HG03520 (cell line): ENCODE measurements around the gene ZNF343.
A peak's percentile ranks its signal among the peaks of the same experiment; 100 is the strongest.

Source experiments
- ATAC-seq: cut with Tn5 transposase; IDR thresholded peaks from one replicate; pipeline ENCODE4 v1.9.1; 2021; ENCODE audit warnings: mild to moderate bottlenecking, moderate library complexity; ENCODE audit not compliant: unreplicated experiment

Gene ZNF343

DNA sequence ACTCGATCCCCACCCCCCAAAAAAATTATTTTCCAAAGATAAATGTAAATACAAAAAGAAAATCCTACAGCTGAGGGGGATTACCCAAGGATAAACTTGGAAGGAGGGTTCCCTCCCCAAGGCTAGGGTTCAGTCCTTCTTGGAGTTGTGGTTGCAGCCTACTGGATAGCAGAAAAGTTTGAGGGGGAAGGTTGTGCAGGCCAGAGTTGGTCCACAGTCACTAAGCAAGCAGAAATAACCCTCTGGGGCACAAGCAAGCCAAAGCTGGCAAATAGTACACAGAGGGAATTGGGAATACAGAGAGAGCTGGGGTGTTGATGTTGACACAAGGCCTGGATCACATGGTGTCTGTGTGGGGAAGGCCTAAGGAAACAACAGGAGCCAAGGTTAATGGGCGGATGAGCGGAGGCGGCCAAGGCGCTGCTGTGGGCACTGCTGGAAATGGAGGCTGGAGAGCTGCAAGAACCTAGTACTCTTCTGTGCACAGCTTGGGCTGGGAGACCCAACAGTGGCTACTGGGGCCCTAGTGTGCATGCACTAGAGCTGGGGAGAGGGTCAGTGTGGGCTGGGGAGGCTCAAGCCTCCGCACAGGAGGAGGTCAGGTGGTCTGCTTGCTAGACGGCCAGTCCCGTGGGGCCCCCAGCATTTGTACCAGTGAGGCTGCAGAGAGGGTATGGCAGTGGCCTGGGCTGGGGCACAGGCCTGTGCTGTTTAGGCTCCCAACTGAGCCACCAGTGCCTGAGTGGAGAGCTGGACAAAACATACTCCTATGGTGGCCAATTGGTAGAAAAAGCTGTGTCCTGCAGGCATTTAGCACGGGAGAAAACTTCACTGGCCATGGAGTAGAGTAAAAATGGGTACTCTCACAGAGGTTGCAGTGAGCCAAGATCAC lies 32.6 kb downstream of the ZNF343 start:
- no peak for ATAC-seq

DNA sequence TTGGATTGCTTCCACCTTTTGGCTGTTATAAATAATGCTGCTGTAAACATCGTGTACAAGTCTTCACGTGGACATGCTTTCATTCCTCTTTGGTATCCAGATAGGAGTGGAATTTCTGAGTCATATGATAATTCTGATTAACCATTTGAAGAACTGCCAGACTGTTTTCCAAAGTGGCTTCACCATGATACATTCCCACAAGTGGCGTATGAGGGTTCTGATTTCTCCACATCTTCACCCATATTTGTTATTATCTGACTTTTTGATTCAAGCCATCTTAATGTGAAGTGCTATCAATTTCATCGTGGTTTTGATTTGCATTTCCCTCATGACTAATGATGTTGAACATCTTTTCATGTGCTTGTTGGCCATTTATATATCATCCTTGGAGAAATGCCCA lies 35.2 kb downstream of the ZNF343 start:
- ATAC-seq, result no peak

DNA sequence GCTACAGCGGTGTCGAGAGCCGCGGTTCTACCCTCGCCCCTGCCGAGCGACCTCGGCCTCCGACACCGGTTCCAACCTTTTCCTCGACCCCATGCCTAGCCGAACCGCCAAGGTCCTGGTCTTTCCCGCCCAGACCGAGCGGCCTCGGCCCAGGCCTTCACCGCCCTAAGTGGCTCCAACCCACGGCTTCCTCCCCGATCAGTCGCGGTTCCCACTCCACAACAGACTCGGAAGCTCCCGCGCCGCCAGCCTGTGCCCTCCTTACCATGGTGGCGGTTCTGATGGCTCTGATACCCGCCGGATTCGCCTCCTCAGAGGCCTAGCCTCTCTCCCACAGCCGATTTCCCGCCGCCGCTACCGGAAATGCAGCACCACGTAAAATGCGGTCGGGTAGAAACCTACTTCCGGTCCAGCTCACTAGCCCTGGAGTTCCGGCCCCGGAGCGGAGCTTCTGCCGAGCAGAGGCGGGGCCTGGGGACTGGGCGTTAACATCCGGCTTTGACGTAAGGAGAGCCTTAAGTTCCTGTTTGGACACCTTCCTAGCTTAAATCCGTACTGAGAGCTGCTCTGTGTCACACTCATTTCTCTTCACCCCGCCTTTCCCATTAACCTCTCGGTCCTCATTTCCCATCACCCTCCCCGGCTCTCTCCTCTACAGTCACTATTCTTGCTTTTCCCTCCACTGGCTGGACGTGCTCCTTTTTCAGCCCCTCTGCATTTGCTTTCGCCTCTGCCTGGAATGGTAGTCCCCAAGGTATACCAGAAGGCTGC lies 38.1 kb downstream of the ZNF343 start, which contains the start of gene SNRPB:
Gene SNRPB, minus strand, starts transcription at position 367 of the 771 bp plus-strand sequence. Its CDS starts 99 bp downstream, at position 268.
- ATAC-seq, result peak; percentile 95

DNA sequence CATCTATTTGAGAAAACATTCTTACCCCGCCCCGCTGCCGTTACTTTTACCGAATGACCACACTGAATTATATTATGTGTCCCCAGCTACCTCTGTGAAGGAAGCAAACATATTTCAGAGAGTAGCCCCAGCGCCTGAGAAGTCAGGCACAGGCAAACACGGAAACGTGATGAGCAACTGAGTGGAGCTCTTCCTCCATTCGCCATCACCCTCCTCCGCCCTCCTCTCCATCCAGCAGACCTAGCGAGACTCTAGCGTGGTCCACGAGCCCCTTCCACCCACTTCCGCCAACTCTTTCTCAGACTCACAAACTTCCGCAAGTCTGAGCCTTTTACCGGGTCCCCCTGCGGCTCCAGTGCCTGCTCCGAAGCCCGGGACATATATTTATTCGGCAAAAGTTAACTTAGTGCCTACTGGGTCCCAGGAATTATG lies 38.7 kb downstream of the ZNF343 start:
- ATAC-seq, result peak; percentile 21

DNA sequence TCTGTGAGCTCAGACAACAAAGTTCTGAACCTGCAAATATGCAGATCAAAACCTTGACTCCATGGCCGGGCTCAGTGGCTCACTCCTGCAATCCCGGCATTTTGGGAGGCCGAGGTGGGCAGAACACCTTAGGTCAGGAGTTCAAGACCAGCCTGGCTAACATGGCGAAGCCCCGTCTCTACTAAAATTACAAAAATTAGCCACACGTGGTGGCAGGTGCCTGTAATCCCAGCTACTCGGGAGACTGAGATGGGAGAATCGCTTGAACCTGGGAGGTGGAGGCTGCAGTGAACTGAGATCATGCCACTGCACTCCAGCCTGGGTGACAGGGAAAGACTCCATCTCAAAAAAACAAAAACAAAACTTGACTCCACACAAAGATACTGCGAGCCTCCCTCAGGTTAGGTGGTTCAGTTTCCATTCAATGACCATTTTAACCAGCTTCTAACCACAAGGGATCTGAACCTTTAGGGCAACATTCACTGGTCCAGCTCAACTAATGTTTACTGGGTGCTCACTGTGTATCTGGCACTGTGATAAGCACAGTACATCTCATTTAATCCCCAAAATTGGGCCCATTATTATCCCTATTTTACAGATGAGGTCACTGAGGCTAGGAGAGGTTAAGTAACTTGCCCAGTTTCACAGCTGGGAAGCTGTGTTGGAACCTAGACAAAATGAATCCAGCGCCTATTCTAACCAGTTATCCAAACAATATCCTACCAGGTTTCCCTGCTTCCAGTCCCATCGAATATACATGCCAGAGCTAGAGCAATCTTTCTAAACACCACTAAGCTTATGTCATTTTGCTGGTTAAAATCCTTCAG lies 39.9 kb downstream of the ZNF343 start:
- no peak for ATAC-seq

DNA sequence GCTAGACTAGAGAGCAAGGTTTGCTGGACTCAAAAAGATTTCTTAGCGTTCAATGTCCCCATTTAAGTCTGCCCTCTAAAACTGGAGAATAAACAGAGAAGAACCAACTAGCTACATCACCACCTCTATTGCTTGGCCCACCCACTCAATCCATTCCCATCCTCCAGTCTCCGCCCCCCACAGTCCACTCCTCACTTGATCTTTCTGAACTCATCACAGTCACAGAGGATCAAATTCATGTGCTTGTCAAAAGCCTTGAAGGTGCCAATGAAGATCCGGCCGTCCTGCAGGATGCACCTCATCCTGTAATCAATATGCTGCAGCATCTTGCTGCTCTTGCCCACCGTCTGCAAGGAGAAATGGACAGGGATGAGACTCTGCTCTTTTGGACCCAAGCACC lies 41.3 kb downstream of the ZNF343 start:
- ATAC-seq, result no peak

DNA sequence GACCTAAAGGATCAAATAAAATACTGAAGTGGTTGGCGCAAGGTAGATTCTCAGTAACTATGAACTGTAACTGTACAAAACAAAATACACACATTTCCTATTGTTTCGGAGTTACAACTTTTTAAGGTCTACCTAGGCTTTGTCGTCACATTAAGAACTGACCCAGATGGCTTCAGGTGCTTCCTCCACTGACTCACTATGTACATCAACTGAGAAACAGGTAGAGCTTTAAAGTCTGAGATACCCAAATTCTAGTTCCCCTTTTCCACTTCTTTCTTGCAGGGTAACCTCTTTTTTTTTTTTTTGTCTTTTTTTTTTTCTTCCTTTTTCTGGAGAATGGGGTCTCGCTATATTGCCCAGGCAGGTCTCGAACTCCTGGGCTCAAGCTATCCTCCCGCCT lies 43.6 kb downstream of the ZNF343 start:
- no peak for ATAC-seq

DNA sequence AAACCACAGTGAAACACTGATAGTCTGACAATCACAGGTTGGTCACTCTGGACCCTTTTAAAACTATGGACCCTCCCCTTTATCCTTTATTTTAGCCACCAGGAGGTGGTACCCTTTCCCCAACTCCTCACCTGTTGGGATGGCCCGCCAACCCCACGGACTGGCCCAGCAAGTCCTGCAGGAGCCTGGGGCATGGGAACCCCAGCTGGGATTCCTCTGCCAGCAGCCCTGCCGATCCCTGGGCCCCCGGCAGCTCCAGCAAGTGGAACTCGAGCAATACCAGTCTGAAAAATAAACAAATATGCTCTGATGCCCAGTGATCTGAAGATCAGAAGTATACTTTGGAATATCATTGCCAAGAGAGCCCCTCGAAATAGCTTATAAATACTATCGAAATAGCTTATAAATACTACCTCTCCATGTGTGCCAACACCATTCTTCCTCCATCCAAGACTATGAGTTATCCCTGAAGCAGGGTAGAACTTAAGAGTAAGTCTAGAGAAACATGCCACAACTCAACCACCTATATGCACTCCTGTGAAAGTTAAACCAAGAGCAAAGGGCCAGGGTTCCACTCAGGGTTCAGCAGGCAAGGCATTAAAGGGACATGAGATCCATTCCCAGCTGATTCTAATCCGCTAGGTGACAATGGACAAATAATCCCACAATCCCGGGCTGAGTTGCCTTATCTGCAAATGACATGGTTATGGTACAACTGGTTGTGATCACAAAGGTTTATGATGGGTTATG lies 44.9 kb downstream of the ZNF343 start:
- no peak for ATAC-seq

DNA sequence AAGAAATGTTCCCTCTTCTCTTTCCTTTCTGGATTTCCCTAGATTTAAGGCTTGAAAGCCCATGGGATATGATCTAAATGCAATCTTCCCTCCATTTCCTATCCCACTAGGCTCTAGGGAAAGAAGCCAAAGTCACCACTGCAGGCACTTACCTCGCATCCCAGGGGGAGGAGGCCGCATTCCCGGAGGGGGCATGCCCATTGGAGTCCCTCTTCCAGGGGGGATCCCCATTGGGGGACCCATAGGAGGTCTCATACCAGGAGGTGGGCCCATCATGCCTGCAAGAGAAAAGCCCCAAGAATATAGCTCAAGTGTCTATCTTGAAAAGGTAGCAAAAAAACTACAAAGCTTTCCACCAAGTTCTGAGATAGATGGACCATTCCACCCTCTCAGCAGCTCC lies 46.2 kb downstream of the ZNF343 start:
- ATAC-seq, result no peak

DNA sequence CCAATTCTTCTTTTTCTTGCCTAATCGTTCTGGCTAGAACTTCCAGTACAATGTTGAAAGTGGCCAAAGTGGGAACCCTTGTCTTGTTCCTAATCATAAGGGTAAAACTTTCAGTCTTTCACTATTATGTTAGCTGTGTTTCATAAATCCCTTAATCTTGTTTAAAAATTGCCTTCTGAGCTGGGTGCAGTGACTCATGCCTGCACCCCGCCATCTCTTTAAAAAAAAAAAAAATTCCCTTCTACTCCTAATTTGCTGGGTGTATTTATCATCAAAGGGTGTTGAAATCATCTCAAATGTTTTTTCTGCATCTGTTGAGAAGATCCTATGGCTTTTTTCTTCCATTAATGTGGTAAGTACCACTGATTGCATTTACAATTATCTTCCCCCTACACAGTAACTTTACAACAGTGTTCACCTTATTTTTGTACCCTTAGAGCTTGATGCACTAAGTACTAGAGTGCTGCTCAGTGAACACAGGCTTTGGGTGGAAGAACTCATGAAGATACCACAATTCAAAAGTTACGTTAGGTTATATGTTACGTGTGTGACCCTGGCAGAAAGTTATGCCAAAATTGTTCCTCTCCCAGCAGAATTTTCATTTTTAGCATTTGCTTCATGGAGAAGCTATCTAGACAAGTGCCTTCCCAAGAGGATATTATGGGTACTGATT lies 47.8 kb downstream of the ZNF343 start:
- ATAC-seq, result no peak

DNA sequence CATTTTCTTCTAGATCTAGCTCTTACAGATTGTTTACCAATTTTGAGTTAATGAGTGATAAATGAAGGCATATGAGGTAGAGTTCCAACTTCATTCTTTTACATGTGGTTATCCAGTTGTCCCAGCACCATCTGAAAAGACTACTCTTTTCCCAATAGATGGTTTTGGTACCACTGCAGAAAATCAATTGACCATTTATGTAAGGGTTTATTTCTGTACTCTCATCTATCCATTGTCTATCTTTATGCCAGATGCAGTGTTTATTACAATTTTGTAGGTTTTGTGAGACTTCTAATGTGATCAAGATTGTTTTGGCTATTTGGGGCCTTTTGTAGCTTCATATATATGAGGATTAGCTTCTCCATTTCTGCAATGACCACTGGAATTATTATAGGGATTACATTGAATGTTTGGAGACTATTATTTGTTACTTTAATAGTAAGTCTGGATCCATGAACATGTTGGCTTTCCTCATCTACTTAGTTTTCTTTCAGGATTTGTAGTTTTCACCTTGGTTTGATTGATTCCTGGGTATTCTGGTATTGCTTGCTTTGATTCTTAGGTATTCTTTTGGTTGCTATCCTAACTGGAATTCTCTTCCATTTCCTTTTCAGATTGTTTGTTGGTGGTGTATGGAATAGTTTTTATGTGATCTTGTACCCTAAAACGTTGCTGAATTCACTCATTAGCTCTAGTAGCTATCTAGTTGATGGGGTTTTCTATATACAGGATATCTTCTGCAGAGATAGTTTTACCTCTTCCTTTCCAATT lies 48.5 kb downstream of the ZNF343 start:
- ATAC-seq, result no peak

DNA sequence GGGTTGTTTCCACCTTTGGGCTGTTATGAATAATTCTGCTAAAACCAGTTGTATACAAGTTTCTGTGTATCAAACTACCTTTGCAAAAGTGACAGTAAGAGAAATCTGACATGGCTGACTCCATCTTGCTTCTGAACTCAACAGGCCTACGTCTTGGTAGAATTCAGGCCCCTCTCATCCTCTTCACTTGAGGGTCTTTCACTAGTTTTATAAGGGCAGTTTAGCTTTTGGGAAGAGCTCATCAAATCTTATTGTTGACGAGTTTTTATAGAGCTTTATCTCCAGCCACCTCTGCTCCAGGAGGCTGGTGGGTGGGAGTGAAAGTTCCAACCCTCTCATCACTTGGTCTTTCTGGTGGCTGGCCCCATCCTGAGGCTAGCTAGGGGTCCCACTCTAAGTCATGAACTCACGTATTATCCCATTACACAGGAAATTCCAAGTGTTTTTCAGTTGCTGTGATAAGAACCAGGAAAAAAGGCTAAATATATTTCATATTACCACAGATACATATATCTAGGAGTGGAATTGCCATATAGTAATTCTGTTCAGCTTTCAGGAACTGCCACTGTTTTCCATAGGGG lies 49.7 kb downstream of the ZNF343 start:
- no peak for ATAC-seq

DNA sequence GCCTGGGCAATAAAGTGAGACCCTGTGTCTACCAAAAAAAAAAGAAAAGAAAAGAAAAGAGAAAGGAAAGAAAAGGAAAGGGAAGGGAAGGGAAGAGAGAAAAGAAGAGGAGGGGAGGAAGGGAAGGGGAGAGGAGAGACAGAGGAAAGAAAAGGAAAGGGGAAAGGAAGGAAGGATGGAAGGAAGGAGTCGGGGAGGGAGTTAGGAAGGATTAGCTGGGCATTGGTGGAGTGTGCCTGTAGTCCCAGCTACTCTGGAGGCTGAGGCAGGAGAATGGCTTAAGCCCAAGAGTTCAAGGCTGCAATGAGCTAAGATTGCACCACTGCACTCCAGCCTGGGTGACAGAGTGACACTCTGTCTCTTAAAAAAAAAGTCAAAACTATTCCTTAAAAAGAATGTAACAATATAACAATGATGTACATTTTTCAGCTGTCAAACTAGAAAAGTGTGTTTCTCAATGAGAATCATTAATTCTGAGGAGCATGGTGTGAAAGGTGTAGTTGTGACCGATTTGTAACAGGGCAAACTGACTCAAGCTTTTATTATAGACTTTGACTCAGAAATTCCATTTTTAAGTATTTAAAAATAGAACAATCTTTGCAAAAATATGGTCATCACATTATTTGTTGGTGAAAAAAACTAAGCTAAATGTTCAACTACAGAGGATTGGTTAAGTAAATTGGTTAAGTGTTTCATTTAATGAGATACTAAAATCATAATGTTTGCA lies 52.8 kb downstream of the ZNF343 start:
- ATAC-seq, result no peak

DNA sequence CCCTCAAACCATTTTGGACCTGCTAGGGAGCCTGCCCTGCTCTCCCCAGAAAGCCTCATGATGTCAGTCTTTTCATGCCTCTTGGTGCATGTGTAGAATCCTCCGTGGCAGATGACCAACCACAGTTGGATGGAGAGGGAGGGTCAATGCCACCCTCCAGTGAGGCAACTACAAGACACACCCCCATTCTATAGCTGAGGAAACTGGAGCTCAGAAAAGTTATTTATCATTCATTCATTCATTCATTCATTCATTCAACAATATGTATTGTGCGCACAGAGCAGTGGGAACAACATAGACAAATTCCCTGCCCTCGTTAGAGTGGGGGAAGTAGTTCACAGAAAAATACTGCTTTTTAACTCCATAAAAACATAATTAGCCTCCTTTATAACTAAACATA lies 54.9 kb downstream of the ZNF343 start:
- ATAC-seq, result no peak

DNA sequence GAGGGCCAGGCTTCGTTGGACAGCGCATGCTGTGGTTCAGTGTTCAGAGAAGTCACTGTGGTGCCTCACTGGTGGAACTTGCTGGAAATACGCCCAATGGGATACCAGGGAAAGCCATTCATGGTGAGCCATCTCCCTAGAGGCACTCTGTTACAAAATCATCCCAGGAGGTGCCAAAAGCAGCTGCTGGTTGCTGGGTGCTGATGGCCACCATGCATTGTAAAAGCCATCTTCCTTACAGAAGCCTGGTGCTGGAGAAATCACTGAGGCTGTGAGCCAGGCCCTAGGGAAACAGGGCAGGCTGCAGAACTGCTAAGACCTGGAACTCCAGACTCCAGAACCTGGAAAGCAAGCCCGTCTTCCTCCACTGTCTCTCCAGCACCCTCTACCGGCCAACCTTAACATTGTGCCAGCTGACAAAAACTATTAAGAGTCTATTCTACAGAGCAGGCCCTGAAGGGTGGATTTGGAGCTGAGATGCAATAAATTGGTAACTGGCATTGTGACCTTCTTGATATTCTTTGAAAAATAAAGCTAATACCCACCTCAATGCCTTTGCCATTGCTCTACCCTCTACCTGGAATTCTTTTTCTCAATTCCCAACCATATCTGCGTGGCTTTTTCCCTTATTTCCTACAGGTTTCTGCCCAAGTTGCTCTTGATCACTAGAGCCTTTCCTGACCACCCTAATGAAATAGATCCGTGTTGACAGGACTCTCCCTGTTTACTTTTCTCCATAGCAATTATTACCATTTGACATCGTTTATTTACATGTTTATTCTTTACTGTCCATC lies 56.6 kb downstream of the ZNF343 start:
- ATAC-seq, result no peak

DNA sequence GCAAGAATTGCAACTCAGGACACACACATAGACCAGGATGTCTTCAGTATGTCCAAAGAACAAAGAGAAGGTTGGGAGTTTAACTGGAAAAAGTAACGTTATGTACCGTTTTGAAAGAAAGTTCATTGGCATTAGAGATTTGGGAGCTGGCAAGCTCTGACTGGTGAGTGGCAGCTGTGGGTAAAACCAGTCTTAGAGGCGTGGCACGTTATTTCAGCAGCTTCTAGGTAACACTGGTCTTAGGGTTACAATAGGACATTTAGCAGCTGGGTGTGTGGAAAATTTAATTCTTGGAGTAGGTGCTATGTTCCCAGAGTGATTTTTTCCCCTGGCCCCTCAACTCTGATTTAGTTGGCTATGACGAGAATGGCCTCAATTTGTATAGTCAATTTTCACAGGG lies 57.3 kb downstream of the ZNF343 start:
- ATAC-seq, result no peak

DNA sequence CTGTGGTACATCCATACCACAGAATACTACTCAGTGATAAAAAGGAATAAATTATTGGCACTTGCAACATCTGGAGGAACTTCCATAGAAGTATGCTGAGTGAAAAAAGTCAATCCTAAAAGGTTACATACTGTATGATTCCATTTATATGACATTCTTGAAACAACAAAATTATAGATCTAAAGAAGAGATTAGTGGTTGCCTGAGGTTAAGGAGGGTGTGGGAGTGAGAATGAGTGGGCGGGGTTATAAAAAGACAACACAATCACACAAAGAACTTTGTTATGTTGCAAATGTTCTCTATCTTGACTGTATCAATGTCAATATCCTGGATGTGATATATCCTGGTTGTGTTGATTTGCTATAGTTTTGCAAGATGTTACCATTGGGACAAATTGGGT lies 59.3 kb downstream of the ZNF343 start:
- ATAC-seq, result no peak
